ENCODE measurements around the gene TAOK1. TPM values are rescaled to one million over a fixed set of nuclear protein-coding genes. Genes with fewer than 3 reads are reported as not detected.

Gene TAOK1
- total RNA-seq, 1 experiment from 2014 or later: 87.7 TPM

DNA sequence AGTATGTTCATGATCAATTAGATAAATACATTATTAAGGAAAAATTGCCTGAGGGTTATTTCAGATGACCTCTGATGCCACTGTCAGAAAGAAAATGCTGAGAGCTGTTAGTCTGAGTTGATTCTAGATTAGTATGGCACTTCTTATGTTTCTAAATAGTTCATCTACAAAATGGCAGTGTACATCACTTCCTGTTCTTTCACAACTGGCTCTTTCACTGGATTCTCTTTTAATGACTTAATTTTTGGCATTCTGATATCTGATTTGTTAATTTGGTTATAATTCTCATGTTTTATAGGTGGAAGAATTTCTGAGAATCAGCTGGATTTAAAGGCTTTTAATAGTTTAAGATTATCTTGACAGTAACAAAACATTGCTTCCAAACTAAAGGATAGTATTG lies 3.3 kb downstream of the TAOK1 start:
- peaks cover 13% of the 10 kb centered on the region for H3K4me1 Mint-ChIP-seq (ENCODE audit: low read depth, unreplicated experiment)
- CTCF ChIA-PET: interaction anchor here (1.3 kb wide), 1 partner anchor 24 kb away, joined by 4 read pairs; no protein-coding TSS in a partner anchor
- no peaks in the 10 kb centered on the region for H3K27me3 Mint-ChIP-seq (ENCODE audit: insufficient read depth, unreplicated experiment)
- no peak overlapping the region for H3K4me3 Mint-ChIP-seq (ENCODE audit: unreplicated experiment)
- no peaks in the 10 kb centered on the region for H3K9me3 Mint-ChIP-seq (ENCODE audit: unreplicated experiment)
- H3K36me3 Mint-ChIP-seq (ENCODE audit: insufficient read depth, unreplicated experiment): peaks cover 43% of the 10 kb centered on the region
- peaks cover 19% of the 10 kb centered on the region for H3K4me1 ChIP-seq
- TF ChIP-seq, protein P1, sequence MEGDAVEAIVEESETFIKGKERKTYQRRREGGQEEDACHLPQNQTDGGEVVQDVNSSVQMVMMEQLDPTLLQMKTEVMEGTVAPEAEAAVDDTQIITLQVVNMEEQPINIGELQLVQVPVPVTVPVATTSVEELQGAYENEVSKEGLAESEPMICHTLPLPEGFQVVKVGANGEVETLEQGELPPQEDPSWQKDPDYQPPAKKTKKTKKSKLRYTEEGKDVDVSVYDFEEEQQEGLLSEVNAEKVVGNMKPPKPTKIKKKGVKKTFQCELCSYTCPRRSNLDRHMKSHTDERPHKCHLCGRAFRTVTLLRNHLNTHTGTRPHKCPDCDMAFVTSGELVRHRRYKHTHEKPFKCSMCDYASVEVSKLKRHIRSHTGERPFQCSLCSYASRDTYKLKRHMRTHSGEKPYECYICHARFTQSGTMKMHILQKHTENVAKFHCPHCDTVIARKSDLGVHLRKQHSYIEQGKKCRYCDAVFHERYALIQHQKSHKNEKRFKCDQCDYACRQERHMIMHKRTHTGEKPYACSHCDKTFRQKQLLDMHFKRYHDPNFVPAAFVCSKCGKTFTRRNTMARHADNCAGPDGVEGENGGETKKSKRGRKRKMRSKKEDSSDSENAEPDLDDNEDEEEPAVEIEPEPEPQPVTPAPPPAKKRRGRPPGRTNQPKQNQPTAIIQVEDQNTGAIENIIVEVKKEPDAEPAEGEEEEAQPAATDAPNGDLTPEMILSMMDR (IDR thresholded peaks at IDR 0.05; ENCODE audit: insufficient read depth in 1 of 2, low read depth in 1 of 2, low read length in 1 of 2, severe bottlenecking in 1 of 2, unreplicated experiment in 1 of 2): no peak
- H3K27me3 ChIP-seq (replicated peaks; ENCODE audit: control insufficient read depth, insufficient read depth, low read length): no peaks in the 10 kb centered on the region
- H3K36me3 ChIP-seq (ENCODE audit: control insufficient read depth, insufficient read depth, low read length): no peaks in the 10 kb centered on the region
- no TSS peak for BruUV-seq (replicated peaks)
- POLR2A ChIA-PET: interaction anchor here (0.6 kb wide), 1 partner anchor 14 kb away, joined by 4 read pairs; no protein-coding TSS in a partner anchor
- H3K27ac Mint-ChIP-seq (ENCODE audit: unreplicated experiment): no peak overlapping the region
- DNase-seq: no peak
- H3K9me3 ChIP-seq: peaks cover 4% of the 10 kb centered on the region; the same call in 1 of the 2 replicates
- intact Hi-C loops (cut with micrococcal nuclease; ENCODE audit: unreplicated experiment): no loop called here
- no peak overlapping the region for H3K4me3 ChIP-seq (ENCODE audit: low read depth, low read length)

DNA sequence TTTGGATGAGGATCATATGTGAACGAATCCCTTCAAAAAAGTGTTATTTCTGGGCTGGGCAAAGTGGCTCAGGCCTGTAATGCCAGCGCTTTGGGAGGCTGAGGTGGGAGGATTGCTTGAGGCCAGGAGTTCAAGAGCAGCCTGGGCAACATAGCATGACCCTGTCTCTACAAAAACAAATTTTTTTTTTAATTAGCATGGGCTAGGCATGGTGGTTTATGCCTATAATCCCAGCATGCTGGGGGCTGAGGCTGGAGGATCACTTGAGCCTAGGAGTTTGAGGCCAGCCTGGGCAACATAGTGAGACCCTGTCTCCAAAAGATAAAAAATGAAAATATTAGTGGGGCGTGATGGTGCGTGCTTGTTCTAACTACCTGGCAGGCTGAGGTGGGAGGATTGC lies 4.6 kb downstream of the TAOK1 start:
- H3K4me1 Mint-ChIP-seq (ENCODE audit: low read depth, unreplicated experiment): peaks cover 13% of the 10 kb centered on the region
- ChIA-PET POLR2A (no interaction called here), CTCF (interaction anchor here (0.6 kb wide), 1 partner anchor 60 kb away, joined by 4 read pairs; no protein-coding TSS in a partner anchor)
- TF ChIP-seq, protein P1 (IDR thresholded peaks at IDR 0.05; ENCODE audit: insufficient read depth in 1 of 2, low read depth in 1 of 2, low read length in 1 of 2, severe bottlenecking in 1 of 2, unreplicated experiment in 1 of 2): no peak
- Histone ChIP-seq H3K4me3 (ENCODE audit: low read depth, low read length) (no peak overlapping the region), H3K9me3 (peaks cover 4% of the 10 kb centered on the region; the same call in 1 of the 2 replicates), H3K4me1 (peaks cover 24% of the 10 kb centered on the region), H3K36me3 (ENCODE audit: control insufficient read depth, insufficient read depth, low read length) (no peaks in the 10 kb centered on the region; the same call in 1 of the 2 replicates), H3K27me3 (replicated peaks; ENCODE audit: control insufficient read depth, insufficient read depth, low read length) (no peaks in the 10 kb centered on the region)
- no peaks in the 10 kb centered on the region for H3K9me3 Mint-ChIP-seq (ENCODE audit: unreplicated experiment)
- H3K27ac Mint-ChIP-seq (ENCODE audit: unreplicated experiment): no peak overlapping the region
- intact Hi-C loops (cut with micrococcal nuclease; ENCODE audit: unreplicated experiment): no loop called here
- DNase-seq: no peak
- H3K27me3 Mint-ChIP-seq (ENCODE audit: insufficient read depth, unreplicated experiment): no peaks in the 10 kb centered on the region
- H3K36me3 Mint-ChIP-seq (ENCODE audit: insufficient read depth, unreplicated experiment): peaks cover 53% of the 10 kb centered on the region
- no TSS peak for BruUV-seq (replicated peaks)
- H3K4me3 Mint-ChIP-seq (ENCODE audit: unreplicated experiment): no peak overlapping the region

DNA sequence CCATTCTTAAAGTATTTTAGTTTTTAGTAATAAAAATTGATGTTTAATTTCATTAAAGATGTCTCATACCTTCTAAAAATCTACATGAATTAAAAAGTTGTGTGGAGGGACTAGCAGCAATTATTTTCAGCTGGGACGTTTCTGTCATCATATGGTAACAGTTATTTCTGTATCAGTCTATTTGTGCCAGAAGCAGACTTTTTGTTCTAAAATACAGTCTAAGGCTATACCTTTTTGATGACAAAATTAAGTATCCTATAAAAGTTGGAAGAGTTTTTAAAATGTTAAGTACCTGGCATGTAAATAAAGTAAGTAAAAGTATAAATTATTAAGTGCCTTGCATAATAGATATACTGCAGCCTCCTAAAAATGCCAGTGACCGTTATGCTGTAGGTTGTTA lies 5.9 kb downstream of the TAOK1 start:
- no peak overlapping the region for H3K4me3 ChIP-seq (ENCODE audit: low read depth, low read length)
- ChIA-PET CTCF (no interaction called here), POLR2A (no interaction called here)
- intact Hi-C loops (cut with micrococcal nuclease; ENCODE audit: unreplicated experiment): no loop called here
- DNase-seq: no peak
- Mint-ChIP-seq H3K9me3 (ENCODE audit: unreplicated experiment) (no peaks in the 10 kb centered on the region), H3K36me3 (ENCODE audit: insufficient read depth, unreplicated experiment) (peaks cover 58% of the 10 kb centered on the region), H3K4me3 (ENCODE audit: unreplicated experiment) (no peak overlapping the region), H3K4me1 (ENCODE audit: low read depth, unreplicated experiment) (peaks cover 13% of the 10 kb centered on the region), H3K27me3 (ENCODE audit: insufficient read depth, unreplicated experiment) (no peaks in the 10 kb centered on the region), H3K27ac (ENCODE audit: unreplicated experiment) (no peak overlapping the region)
- H3K36me3 ChIP-seq (ENCODE audit: control insufficient read depth, insufficient read depth, low read length): no peaks in the 10 kb centered on the region; the same call in 1 of the 2 replicates
- no TSS peak for BruUV-seq (replicated peaks)
- H3K4me1 ChIP-seq: peaks cover 25% of the 10 kb centered on the region
- H3K9me3 ChIP-seq: peaks cover 4% of the 10 kb centered on the region; the same call in 1 of the 2 replicates
- TF ChIP-seq, protein P1 (IDR thresholded peaks at IDR 0.05; ENCODE audit: insufficient read depth in 1 of 2, low read depth in 1 of 2, low read length in 1 of 2, severe bottlenecking in 1 of 2, unreplicated experiment in 1 of 2): no peak
- H3K27me3 ChIP-seq (replicated peaks; ENCODE audit: control insufficient read depth, insufficient read depth, low read length): no peaks in the 10 kb centered on the region
